Endothelial cell of umbilical vein (primary cell): ENCODE results near the gene APOBEC3C. TPM values are rescaled to one million over a fixed set of nuclear protein-coding genes. Genes with fewer than 3 reads are reported as not detected.

ENCODE experiments used
- BruUV-seq: library from RNA; stranded (reverse); fragments of 400-500 nt; replicated peaks from 2 replicates; lab custom pipeline; 2021; lab: Mats Ljungman, UMichigan
- CTCF ChIA-PET: fragments of 300-600, 350-600 bp; sonication (Branson Sonifier 250); formaldehyde crosslinking; loops from one replicate; lab custom pipeline; 2021; ENCODE audit warnings: antibody characterized with exemption, inconsistent platforms; lab: Charles Lee
- POLR2A ChIA-PET: fragments of 300-600, 350-600 bp; sonication (Branson Sonifier 250); formaldehyde crosslinking; loops from one replicate; lab custom pipeline; 2021; ENCODE audit warnings: antibody characterized with exemption, inconsistent platforms; lab: Charles Lee
- DNase-seq: peaks from one replicate; pipeline ENCODE4 v3.0.0-alpha.2; 2011; ENCODE audit warnings: low read depth, low spot score
- FAIRE-seq: peaks from 2 replicates; lab custom pipeline; 2011; peaks lifted over from hg19 to GRCh38; lab: Jason Lieb, UNC
- H2AFZ ChIP-seq: 2 replicates; pipeline ENCODE4 v1.6.0; 2012; ENCODE audit warnings: low read depth, low read length, control low read depth, inconsistent platforms
- H3K27ac ChIP-seq: 2 replicates; pipeline ENCODE4 v1.5.1; 2011; ENCODE audit warnings: low read depth, mild to moderate bottlenecking, control low read depth, low read length, moderate library complexity; ENCODE audit not compliant: insufficient read depth
- H3K27me3 ChIP-seq, 2 experiments: 2 replicates each; pipeline versions ENCODE4 v1.6.0 to v1.6.1; 2011; ENCODE audit warnings: low read length in 2 of 2, mixed read lengths in 1 of 2; ENCODE audit not compliant: control insufficient read depth in 2 of 2, insufficient read depth in 2 of 2
- H3K36me3 ChIP-seq, 2 experiments: 2 replicates in 1 of 2; 3 replicates in 1 of 2; pipeline ENCODE4 v1.5.1; 2011; ENCODE audit warnings: low read length in 2 of 2, mild to moderate bottlenecking in 1 of 2, moderate library complexity in 1 of 2; ENCODE audit not compliant: control insufficient read depth in 2 of 2, insufficient read depth in 2 of 2; ENCODE audit errors: extremely low read depth in 1 of 2
- H3K4me1 ChIP-seq: 3 replicates; pipeline ENCODE4 v1.5.1; 2011; ENCODE audit warnings: mild to moderate bottlenecking, low read length; ENCODE audit not compliant: control insufficient read depth, insufficient read depth; ENCODE audit errors: extremely low read depth
- H3K4me2 ChIP-seq: 2 replicates; pipeline ENCODE4 v1.6.1; 2011; ENCODE audit warnings: low read length, control low read depth, mixed read lengths; ENCODE audit not compliant: insufficient read depth
- H3K4me3 ChIP-seq, 3 experiments: fragments of 200-600 bp in 1 of 3; sonication (generic), shearing (Covaris generic) in 1 of 3; replicated peaks in 1 of 3; 2 replicates each; pipeline ENCODE4 v1.5.1; 2011 to 2016; ENCODE audit warnings: control low read depth in 3 of 3, low read length in 3 of 3, mild to moderate bottlenecking in 2 of 3, inconsistent platforms in 1 of 3, low read depth in 1 of 3, moderate library complexity in 1 of 3; ENCODE audit not compliant: insufficient read depth in 1 of 3
- H3K79me2 ChIP-seq: 2 replicates; pipeline ENCODE4 v1.6.0; 2012; ENCODE audit warnings: low read length, inconsistent platforms; ENCODE audit not compliant: control insufficient read depth, insufficient read depth
- H3K9ac ChIP-seq: replicated peaks from 2 replicates; pipeline ENCODE3; 2011; ENCODE audit warnings: low read length, control low read depth; ENCODE audit not compliant: insufficient read depth; ENCODE audit errors: extremely low read depth
- H3K9me1 ChIP-seq: replicated peaks from 3 replicates; pipeline ENCODE4 v1.6.0; 2011; ENCODE audit warnings: mild to moderate bottlenecking, low read length; ENCODE audit not compliant: control insufficient read depth, insufficient read depth; ENCODE audit errors: extremely low read depth
- H3K9me3 ChIP-seq: replicated peaks from 2 replicates; pipeline ENCODE4 v1.5.1; 2012; ENCODE audit warnings: low read length, inconsistent platforms; ENCODE audit not compliant: control insufficient read depth, insufficient read depth
- H4K20me1 ChIP-seq: replicated peaks from 2 replicates; pipeline ENCODE3; 2011; ENCODE audit warnings: mild to moderate bottlenecking, low read length; ENCODE audit not compliant: control insufficient read depth, insufficient read depth; ENCODE audit errors: extremely low read depth
- EZH2 ChIP-seq: IDR thresholded peaks from 2 replicates; pipeline ENCODE4 v1.6.1; 2012; ENCODE audit warnings: borderline replicate concordance, low read depth, mild to moderate bottlenecking, moderate library complexity, low read length, inconsistent platforms; ENCODE audit not compliant: severe bottlenecking
- FOS ChIP-seq: IDR thresholded peaks from 2 replicates; pipeline ENCODE4 v1.6.1; 2011; ENCODE audit warnings: mild to moderate bottlenecking, low read length, moderate library complexity, borderline replicate concordance; ENCODE audit not compliant: insufficient read depth
- GATA2 ChIP-seq: IDR thresholded peaks from 2 replicates; pipeline ENCODE4 v1.7.0; 2011; ENCODE audit warnings: low read depth, mild to moderate bottlenecking, moderate library complexity, mixed read lengths, low read length; ENCODE audit not compliant: insufficient read length, insufficient read depth
- JUN ChIP-seq: IDR thresholded peaks from 2 replicates; pipeline ENCODE4 v1.6.1; 2011; ENCODE audit warnings: borderline replicate concordance, low read depth; ENCODE audit not compliant: insufficient read length, insufficient read depth
- MYC ChIP-seq: IDR thresholded peaks from one replicate; pipeline ENCODE4 v1.6.1; 2011; ENCODE audit warnings: mild to moderate bottlenecking, low read depth, low read length
- POLR2A ChIP-seq: IDR thresholded peaks from 2 replicates; pipeline ENCODE4 v1.6.1; 2012; ENCODE audit warnings: low read depth, mild to moderate bottlenecking, control low read depth, low read length
- POLR2AphosphoS5 ChIP-seq: IDR thresholded peaks from 2 replicates; pipeline ENCODE4 v1.6.1; 2012; ENCODE audit warnings: low read depth, mild to moderate bottlenecking, control low read depth, low read length, moderate library complexity; ENCODE audit not compliant: insufficient read depth
- dilution Hi-C: fragments of 300-500 bp; cut with MboI; formaldehyde crosslinking; loops from one replicate; pipeline ENCODE4 v1.15.0; 2019; ENCODE audit warnings: low sequenced_read_pairs; ENCODE audit not compliant: extremely low pct_ligation_motif_present
- intact Hi-C: fragments of 100-400 bp; cut with micrococcal nuclease; formaldehyde crosslinking; loops from one replicate; pipeline ENCODE4 v1.10.0; 2022
- polyA plus RNA-seq, 4 experiments: library from polyadenylated mRNA; depleted of rRNA in 3 of 4; stranded (reverse) in 3 of 4; unstranded in 1 of 4; fragments of >200 nt; gene quantifications; 2 replicates each; pipeline versions ENCODE4 v1.2.1 to v1.2.3, GENCODE V29; 2011 to 2012; ENCODE audit warnings: missing spikeins in 1 of 4
- total RNA-seq: library from RNA; stranded (reverse); gene quantifications from 2 replicates; pipeline ENCODE4 v1.2.3, GENCODE V29; 2021
- TF ChIP-seq, protein P1 (sequence below), 2 donors: IDR thresholded peaks; 1 replicate in 1 of 2; 2 replicates in 1 of 2; pipeline ENCODE4 v1.5.1; 2011; ENCODE audit warnings: low read length in 2 of 2, mild to moderate bottlenecking in 2 of 2, moderate library complexity in 2 of 2, control low read depth in 1 of 2, inconsistent platforms in 1 of 2, low read depth in 1 of 2; ENCODE audit not compliant: insufficient read depth in 1 of 2; ENCODE audit errors: extremely low read depth in 1 of 2
- TF ChIP-seq, protein P2 (sequence below): IDR thresholded peaks from 2 replicates; pipeline ENCODE4 v1.6.1; 2011; ENCODE audit not compliant: insufficient read depth, insufficient read length

The APOBEC3C gene
- total and polyA plus RNA-seq, 2 donors (not counting 3 experiments of a cell fraction or from before 2014, with no cell fraction given), result 7.6 to 10.6 TPM

DNA sequence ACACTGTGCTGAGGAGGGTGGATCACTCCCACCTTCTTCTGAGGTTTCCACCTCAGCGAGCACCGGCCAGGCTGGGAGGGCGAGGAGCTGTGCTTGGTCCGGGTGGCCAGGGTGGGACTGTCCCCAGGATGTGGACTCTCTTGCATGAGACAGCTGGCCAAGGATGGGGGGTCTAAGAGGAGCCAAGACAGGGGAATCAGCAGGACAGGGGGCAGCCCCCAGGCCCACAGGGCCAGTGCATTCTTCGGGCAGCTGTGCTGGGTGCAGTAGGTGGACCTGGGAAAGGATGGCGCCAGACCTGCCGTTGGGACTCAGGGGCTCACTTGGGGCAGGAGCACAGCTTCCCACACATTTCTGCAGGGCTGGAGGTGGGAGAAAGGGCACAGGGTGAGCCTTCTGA lies 47.1 kb upstream of the APOBEC3C start:
- Histone ChIP-seq H3K4me1 (no peaks in the 10 kb centered on the region), H3K4me3 (no peak overlapping the region), H3K27me3 (peaks cover 0 to 2% of the 10 kb centered on the region in 2 experiments), H2AFZ (no peak overlapping the region), H3K36me3 (no peaks in the 10 kb centered on the region), H3K4me2 (no peak overlapping the region), H3K27ac (no peak overlapping the region), H3K79me2 (no peaks in the 10 kb centered on the region), H4K20me1 (no peaks in the 10 kb centered on the region), H3K9me3 (no peaks in the 10 kb centered on the region), H3K9me1 (no peaks in the 10 kb centered on the region), H3K9ac (no peak overlapping the region)
- BruUV-seq, result no TSS peak
- ChIA-PET CTCF (interaction anchor here (0.9 to 1.1 kb wide), 2 partner anchors 97 to 98 kb away, joined by 3 to 5 read pairs; no protein-coding TSS in a partner anchor), POLR2A (no interaction called here)
- FAIRE-seq (no peak), DNase-seq (no peak)
- dilution Hi-C loops, result no loop called here
- intact Hi-C loops, result no loop called here
- TF ChIP-seq EZH2 (no peak), POLR2AphosphoS5 (no peak), GATA2 (no peak), JUN (no peak), POLR2A (no peak), FOS (no peak), MYC (no peak)
- TF ChIP-seq, protein P1, sequence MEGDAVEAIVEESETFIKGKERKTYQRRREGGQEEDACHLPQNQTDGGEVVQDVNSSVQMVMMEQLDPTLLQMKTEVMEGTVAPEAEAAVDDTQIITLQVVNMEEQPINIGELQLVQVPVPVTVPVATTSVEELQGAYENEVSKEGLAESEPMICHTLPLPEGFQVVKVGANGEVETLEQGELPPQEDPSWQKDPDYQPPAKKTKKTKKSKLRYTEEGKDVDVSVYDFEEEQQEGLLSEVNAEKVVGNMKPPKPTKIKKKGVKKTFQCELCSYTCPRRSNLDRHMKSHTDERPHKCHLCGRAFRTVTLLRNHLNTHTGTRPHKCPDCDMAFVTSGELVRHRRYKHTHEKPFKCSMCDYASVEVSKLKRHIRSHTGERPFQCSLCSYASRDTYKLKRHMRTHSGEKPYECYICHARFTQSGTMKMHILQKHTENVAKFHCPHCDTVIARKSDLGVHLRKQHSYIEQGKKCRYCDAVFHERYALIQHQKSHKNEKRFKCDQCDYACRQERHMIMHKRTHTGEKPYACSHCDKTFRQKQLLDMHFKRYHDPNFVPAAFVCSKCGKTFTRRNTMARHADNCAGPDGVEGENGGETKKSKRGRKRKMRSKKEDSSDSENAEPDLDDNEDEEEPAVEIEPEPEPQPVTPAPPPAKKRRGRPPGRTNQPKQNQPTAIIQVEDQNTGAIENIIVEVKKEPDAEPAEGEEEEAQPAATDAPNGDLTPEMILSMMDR (IDR thresholded peaks at IDR 0.05; ENCODE audit: extremely low read depth in 1 of 2, insufficient read depth in 1 of 2, low read depth in 1 of 2, low read length in 2 of 2), result no peak
- TF ChIP-seq, protein P2, sequence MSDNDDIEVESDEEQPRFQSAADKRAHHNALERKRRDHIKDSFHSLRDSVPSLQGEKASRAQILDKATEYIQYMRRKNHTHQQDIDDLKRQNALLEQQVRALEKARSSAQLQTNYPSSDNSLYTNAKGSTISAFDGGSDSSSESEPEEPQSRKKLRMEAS, result no peak
